GM23338 (cell line): ENCODE results near the gene VSIG10L. TPM values are rescaled to one million over a fixed set of nuclear protein-coding genes. Genes with fewer than 3 reads are reported as not detected.

Experiments
- ATAC-seq: fragments of 200-7000 bp; cut with Tn5 transposase; 3 replicates; pipeline ENCODE4 v1.9.1; 2020
- DNase-seq: peaks from one replicate; pipeline ENCODE4 v3.0.0-alpha.2; 2015; ENCODE audit warnings: low spot score
- H2AFZ ChIP-seq: fragments of 200-600 bp; sonication (generic); 2 replicates; pipeline ENCODE4 v1.8.0; 2016; ENCODE audit warnings: antibody characterized with exemption, mild to moderate bottlenecking, moderate library complexity
- H3F3A ChIP-seq: fragments of 200-600 bp; sonication (generic); replicated peaks from 2 replicates; pipeline ENCODE4 v1.8.0; 2017; ENCODE audit warnings: antibody characterized with exemption, mixed run types, low read depth
- H3K27ac ChIP-seq: fragments of 200-600 bp; sonication (generic); 2 replicates; pipeline ENCODE4 v1.6.1; 2016; ENCODE audit warnings: low read depth
- H3K27me3 ChIP-seq: fragments of 200-600 bp; sonication (generic); 2 replicates; pipeline ENCODE4 v1.8.0; 2016; ENCODE audit warnings: mild to moderate bottlenecking, mixed run types, moderate library complexity; ENCODE audit not compliant: insufficient read depth
- H3K36me3 ChIP-seq: fragments of 200-600 bp; sonication (generic); 2 replicates; pipeline ENCODE4 v1.8.0; 2016; ENCODE audit warnings: mild to moderate bottlenecking; ENCODE audit not compliant: insufficient read depth
- H3K4me1 ChIP-seq: fragments of 200-600 bp; sonication (generic); 2 replicates; pipeline ENCODE4 v1.8.0; 2016; ENCODE audit warnings: mild to moderate bottlenecking, moderate library complexity; ENCODE audit not compliant: insufficient read depth
- H3K4me2 ChIP-seq: fragments of 200-600 bp; sonication (generic); 2 replicates; pipeline ENCODE4 v1.7.1; 2017; ENCODE audit warnings: mixed run types
- H3K4me3 ChIP-seq: fragments of 200-600 bp; sonication (generic); 2 replicates; pipeline ENCODE4 v1.6.1; 2016; ENCODE audit warnings: mixed run types
- H3K79me2 ChIP-seq: fragments of 200-600 bp; sonication (generic); replicated peaks from 2 replicates; pipeline ENCODE4 v1.8.0; 2017; ENCODE audit warnings: mild to moderate bottlenecking; ENCODE audit not compliant: insufficient read depth
- H3K9me2 ChIP-seq: fragments of 200-600 bp; sonication (generic); 2 replicates; pipeline ENCODE4 v1.8.0; 2017; ENCODE audit not compliant: insufficient read depth
- H4K20me1 ChIP-seq: fragments of 200-600 bp; sonication (generic); replicated peaks from 2 replicates; pipeline ENCODE4 v1.8.0; 2017; ENCODE audit warnings: mild to moderate bottlenecking; ENCODE audit not compliant: insufficient read depth
- H3K27ac Mint-ChIP-seq: 2 replicates; pipeline ENCODE4 v1.8.0; 2020; ENCODE audit warnings: inconsistent platforms, mild to moderate bottlenecking, moderate library complexity, mixed read lengths
- H3K27me3 Mint-ChIP-seq: 3 replicates; pipeline ENCODE4 v1.8.0; 2022; ENCODE audit warnings: low read depth, mild to moderate bottlenecking, moderate library complexity, mixed read lengths, inconsistent platforms; ENCODE audit not compliant: insufficient read depth, poor library complexity
- H3K36me3 Mint-ChIP-seq: 3 replicates; pipeline ENCODE4 v1.8.0; 2021; ENCODE audit warnings: low read depth, mild to moderate bottlenecking, inconsistent platforms, moderate library complexity, mixed read lengths
- H3K4me1 Mint-ChIP-seq: 3 replicates; pipeline ENCODE4 v1.8.0; 2020; ENCODE audit warnings: mild to moderate bottlenecking, inconsistent platforms, mixed read lengths
- H3K4me3 Mint-ChIP-seq: 3 replicates; pipeline ENCODE4 v1.8.0; 2021; ENCODE audit warnings: moderate library complexity, mild to moderate bottlenecking, inconsistent platforms, mixed read lengths
- H3K9me3 Mint-ChIP-seq: 3 replicates; pipeline ENCODE4 v1.8.0; 2020; ENCODE audit warnings: moderate library complexity, mild to moderate bottlenecking, inconsistent platforms, mixed read lengths
- CREB1 ChIP-seq: fragments of 250-450 bp; sonication (Bioruptor Pico); IDR thresholded peaks from 2 replicates; pipeline ENCODE4 v1.5.0; 2020; ENCODE audit warnings: low read depth, mild to moderate bottlenecking, moderate library complexity
- EZH2 ChIP-seq: fragments of 200-600 bp; sonication (generic); IDR thresholded peaks from one replicate; pipeline ENCODE4 v1.8.0; 2017; ENCODE audit warnings: antibody characterized with exemption, mild to moderate bottlenecking, low read depth; ENCODE audit not compliant: unreplicated experiment
- EZH2phosphoT487 ChIP-seq: fragments of 200-600 bp; sonication (generic); IDR thresholded peaks from one replicate; pipeline ENCODE4 v1.8.1; 2018; ENCODE audit warnings: antibody characterized with exemption; ENCODE audit not compliant: unreplicated experiment
- JUNB ChIP-seq: IDR thresholded peaks from one replicate; pipeline ENCODE4 v1.6.1; 2016; ENCODE audit warnings: antibody characterized with exemption; ENCODE audit not compliant: unreplicated experiment
- NANOG ChIP-seq: IDR thresholded peaks from 2 replicates; pipeline ENCODE4 v1.6.1; 2016; ENCODE audit warnings: antibody characterized with exemption, borderline replicate concordance
- POLR2AphosphoS5 ChIP-seq: IDR thresholded peaks from 2 replicates; pipeline ENCODE4 v1.6.1; 2016; ENCODE audit warnings: antibody characterized with exemption, low read depth
- STAT1 ChIP-seq: IDR thresholded peaks from one replicate; pipeline ENCODE4 v1.6.1; 2016; ENCODE audit warnings: antibody characterized with exemption; ENCODE audit not compliant: unreplicated experiment
- ZNF114 ChIP-seq: fragments of 250-450 bp; sonication (Bioruptor Pico); IDR thresholded peaks from 2 replicates; pipeline ENCODE4 v1.5.0; 2020; ENCODE audit warnings: mild to moderate bottlenecking, moderate library complexity
- ZNF331 ChIP-seq: fragments of 250-450 bp; sonication (Bioruptor Pico); IDR thresholded peaks from 2 replicates; pipeline ENCODE4 v1.5.0; 2020; ENCODE audit warnings: low read depth, mild to moderate bottlenecking, moderate library complexity
- polyA plus RNA-seq: library from polyadenylated mRNA; unstranded; fragments of >200 nt; fragmentation: Nextera tagmentation; extraction: Ambion mirVana; gene quantifications from 2 replicates; pipeline ENCODE4 v1.2.1, GENCODE V29; 2016
- total RNA-seq: library from RNA; depleted of rRNA; stranded (reverse); fragments of >200 nt; shearing (Covaris generic); gene quantifications from 2 replicates; pipeline ENCODE4 v1.2.3, GENCODE V29; 2014
- TF ChIP-seq, protein P1 (sequence below): IDR thresholded peaks from one replicate; pipeline ENCODE4 v1.6.1; 2018; ENCODE audit warnings: antibody characterized with exemption; ENCODE audit not compliant: unreplicated experiment
- TF ChIP-seq, protein P2 (sequence below), 2 experiments: fragments of 200-600 bp in 1 of 2; sonication (generic) in 1 of 2; conservative IDR thresholded peaks; 2 replicates each; pipeline versions ENCODE4 v1.5.1 to v1.6.1; 2016 to 2017; ENCODE audit warnings: antibody characterized with exemption in 2 of 2, low read depth in 2 of 2, mild to moderate bottlenecking in 2 of 2, moderate library complexity in 1 of 2
- TF ChIP-seq, protein P3 (sequence below): fragments of 250-450 bp; sonication (Bioruptor Pico); IDR thresholded peaks from 2 replicates; pipeline ENCODE4 v1.5.0; 2020; ENCODE audit warnings: mild to moderate bottlenecking, moderate library complexity
- TF ChIP-seq, protein P4 (sequence below): IDR thresholded peaks from 2 replicates; pipeline ENCODE4 v1.6.1; 2016; ENCODE audit warnings: antibody characterized with exemption

VSIG10L gene
- total and polyA plus RNA-seq, 2 experiments from 2014 or later = 9.6 to 10.4 TPM

- Histone ChIP-seq H3K4me3 (no peak overlapping the region), H3K9me2 (no peaks in the 10 kb centered on the region), H3K79me2 (no peaks in the 10 kb centered on the region), H3K27me3 (peaks cover 17% of the 10 kb centered on the region), H3K4me1 (peaks cover 10% of the 10 kb centered on the region; the same call in 1 of the 2 replicates), H4K20me1 (peaks cover 2% of the 10 kb centered on the region; the same call in 1 of the 2 replicates), H3K27ac (no peak overlapping the region), H3K36me3 (no peaks in the 10 kb centered on the region), H2AFZ (no peak overlapping the region), H3K4me2 (no peak overlapping the region), H3F3A (no peaks in the 10 kb centered on the region)
- ATAC-seq (no peak), DNase-seq (no peak)
- peaks cover 19% of the 10 kb centered on the region for H3K27me3 Mint-ChIP-seq
- H3K9me3 Mint-ChIP-seq = no peaks in the 10 kb centered on the region; the same call in 2 of the 3 replicates
- TF ChIP-seq EZH2phosphoT487 (no peak), STAT1 (no peak), EZH2 (no peak), POLR2AphosphoS5 (no peak), ZNF114 (CRISPR knock-in tag) (no peak), ZNF331 (CRISPR knock-in tag) (no peak), CREB1 (CRISPR knock-in tag) (no peak), JUNB (no peak), NANOG (no peak)
- TF ChIP-seq, protein P1, sequence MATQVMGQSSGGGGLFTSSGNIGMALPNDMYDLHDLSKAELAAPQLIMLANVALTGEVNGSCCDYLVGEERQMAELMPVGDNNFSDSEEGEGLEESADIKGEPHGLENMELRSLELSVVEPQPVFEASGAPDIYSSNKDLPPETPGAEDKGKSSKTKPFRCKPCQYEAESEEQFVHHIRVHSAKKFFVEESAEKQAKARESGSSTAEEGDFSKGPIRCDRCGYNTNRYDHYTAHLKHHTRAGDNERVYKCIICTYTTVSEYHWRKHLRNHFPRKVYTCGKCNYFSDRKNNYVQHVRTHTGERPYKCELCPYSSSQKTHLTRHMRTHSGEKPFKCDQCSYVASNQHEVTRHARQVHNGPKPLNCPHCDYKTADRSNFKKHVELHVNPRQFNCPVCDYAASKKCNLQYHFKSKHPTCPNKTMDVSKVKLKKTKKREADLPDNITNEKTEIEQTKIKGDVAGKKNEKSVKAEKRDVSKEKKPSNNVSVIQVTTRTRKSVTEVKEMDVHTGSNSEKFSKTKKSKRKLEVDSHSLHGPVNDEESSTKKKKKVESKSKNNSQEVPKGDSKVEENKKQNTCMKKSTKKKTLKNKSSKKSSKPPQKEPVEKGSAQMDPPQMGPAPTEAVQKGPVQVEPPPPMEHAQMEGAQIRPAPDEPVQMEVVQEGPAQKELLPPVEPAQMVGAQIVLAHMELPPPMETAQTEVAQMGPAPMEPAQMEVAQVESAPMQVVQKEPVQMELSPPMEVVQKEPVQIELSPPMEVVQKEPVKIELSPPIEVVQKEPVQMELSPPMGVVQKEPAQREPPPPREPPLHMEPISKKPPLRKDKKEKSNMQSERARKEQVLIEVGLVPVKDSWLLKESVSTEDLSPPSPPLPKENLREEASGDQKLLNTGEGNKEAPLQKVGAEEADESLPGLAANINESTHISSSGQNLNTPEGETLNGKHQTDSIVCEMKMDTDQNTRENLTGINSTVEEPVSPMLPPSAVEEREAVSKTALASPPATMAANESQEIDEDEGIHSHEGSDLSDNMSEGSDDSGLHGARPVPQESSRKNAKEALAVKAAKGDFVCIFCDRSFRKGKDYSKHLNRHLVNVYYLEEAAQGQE = no peak
- TF ChIP-seq, protein P2, sequence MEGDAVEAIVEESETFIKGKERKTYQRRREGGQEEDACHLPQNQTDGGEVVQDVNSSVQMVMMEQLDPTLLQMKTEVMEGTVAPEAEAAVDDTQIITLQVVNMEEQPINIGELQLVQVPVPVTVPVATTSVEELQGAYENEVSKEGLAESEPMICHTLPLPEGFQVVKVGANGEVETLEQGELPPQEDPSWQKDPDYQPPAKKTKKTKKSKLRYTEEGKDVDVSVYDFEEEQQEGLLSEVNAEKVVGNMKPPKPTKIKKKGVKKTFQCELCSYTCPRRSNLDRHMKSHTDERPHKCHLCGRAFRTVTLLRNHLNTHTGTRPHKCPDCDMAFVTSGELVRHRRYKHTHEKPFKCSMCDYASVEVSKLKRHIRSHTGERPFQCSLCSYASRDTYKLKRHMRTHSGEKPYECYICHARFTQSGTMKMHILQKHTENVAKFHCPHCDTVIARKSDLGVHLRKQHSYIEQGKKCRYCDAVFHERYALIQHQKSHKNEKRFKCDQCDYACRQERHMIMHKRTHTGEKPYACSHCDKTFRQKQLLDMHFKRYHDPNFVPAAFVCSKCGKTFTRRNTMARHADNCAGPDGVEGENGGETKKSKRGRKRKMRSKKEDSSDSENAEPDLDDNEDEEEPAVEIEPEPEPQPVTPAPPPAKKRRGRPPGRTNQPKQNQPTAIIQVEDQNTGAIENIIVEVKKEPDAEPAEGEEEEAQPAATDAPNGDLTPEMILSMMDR (conservative IDR thresholded peaks at IDR 0.05; ENCODE audit: low read depth in 2 of 2) = no peak
- TF ChIP-seq, protein P3, sequence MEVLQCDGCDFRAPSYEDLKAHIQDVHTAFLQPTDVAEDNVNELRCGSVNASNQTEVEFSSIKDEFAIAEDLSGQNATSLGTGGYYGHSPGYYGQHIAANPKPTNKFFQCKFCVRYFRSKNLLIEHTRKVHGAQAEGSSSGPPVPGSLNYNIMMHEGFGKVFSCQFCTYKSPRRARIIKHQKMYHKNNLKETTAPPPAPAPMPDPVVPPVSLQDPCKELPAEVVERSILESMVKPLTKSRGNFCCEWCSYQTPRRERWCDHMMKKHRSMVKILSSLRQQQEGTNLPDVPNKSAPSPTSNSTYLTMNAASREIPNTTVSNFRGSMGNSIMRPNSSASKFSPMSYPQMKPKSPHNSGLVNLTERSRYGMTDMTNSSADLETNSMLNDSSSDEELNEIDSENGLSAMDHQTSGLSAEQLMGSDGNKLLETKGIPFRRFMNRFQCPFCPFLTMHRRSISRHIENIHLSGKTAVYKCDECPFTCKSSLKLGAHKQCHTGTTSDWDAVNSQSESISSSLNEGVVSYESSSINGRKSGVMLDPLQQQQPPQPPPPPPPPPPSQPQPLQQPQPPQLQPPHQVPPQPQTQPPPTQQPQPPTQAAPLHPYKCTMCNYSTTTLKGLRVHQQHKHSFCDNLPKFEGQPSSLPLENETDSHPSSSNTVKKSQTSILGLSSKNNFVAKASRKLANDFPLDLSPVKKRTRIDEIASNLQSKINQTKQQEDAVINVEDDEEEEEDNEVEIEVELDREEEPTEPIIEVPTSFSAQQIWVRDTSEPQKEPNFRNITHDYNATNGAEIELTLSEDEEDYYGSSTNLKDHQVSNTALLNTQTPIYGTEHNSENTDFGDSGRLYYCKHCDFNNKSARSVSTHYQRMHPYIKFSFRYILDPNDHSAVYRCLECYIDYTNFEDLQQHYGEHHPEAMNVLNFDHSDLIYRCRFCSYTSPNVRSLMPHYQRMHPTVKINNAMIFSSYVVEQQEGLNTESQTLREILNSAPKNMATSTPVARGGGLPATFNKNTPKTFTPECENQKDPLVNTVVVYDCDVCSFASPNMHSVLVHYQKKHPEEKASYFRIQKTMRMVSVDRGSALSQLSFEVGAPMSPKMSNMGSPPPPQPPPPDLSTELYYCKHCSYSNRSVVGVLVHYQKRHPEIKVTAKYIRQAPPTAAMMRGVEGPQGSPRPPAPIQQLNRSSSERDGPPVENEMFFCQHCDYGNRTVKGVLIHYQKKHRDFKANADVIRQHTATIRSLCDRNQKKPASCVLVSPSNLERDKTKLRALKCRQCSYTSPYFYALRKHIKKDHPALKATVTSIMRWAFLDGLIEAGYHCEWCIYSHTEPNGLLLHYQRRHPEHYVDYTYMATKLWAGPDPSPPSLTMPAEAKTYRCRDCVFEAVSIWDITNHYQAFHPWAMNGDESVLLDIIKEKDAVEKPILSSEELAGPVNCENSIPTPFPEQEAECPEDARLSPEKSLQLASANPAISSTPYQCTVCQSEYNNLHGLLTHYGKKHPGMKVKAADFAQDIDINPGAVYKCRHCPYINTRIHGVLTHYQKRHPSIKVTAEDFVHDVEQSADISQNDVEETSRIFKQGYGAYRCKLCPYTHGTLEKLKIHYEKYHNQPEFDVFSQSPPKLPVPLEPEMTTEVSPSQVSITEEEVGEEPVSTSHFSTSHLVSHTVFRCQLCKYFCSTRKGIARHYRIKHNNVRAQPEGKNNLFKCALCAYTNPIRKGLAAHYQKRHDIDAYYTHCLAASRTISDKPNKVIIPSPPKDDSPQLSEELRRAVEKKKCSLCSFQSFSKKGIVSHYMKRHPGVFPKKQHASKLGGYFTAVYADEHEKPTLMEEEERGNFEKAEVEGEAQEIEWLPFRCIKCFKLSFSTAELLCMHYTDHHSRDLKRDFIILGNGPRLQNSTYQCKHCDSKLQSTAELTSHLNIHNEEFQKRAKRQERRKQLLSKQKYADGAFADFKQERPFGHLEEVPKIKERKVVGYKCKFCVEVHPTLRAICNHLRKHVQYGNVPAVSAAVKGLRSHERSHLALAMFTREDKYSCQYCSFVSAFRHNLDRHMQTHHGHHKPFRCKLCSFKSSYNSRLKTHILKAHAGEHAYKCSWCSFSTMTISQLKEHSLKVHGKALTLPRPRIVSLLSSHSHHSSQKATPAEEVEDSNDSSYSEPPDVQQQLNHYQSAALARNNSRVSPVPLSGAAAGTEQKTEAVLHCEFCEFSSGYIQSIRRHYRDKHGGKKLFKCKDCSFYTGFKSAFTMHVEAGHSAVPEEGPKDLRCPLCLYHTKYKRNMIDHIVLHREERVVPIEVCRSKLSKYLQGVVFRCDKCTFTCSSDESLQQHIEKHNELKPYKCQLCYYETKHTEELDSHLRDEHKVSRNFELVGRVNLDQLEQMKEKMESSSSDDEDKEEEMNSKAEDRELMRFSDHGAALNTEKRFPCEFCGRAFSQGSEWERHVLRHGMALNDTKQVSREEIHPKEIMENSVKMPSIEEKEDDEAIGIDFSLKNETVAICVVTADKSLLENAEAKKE = no peak
- TF ChIP-seq, protein P4, sequence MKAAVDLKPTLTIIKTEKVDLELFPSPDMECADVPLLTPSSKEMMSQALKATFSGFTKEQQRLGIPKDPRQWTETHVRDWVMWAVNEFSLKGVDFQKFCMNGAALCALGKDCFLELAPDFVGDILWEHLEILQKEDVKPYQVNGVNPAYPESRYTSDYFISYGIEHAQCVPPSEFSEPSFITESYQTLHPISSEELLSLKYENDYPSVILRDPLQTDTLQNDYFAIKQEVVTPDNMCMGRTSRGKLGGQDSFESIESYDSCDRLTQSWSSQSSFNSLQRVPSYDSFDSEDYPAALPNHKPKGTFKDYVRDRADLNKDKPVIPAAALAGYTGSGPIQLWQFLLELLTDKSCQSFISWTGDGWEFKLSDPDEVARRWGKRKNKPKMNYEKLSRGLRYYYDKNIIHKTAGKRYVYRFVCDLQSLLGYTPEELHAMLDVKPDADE = no peak
- H3K36me3 Mint-ChIP-seq = peaks cover 5% of the 10 kb centered on the region; the same call in 2 of the 3 replicates
- no peak overlapping the region for H3K27ac Mint-ChIP-seq
- no peak overlapping the region for H3K4me3 Mint-ChIP-seq
- peaks cover 17% of the 10 kb centered on the region for H3K4me1 Mint-ChIP-seq
These were observed 17.8 kb downstream of the VSIG10L start for GRCh38 chr19:51324167-51324481.
